IPS-20b (cell line): ENCODE results near the gene CHN1.

Experiments
- H3K27ac ChIP-seq: one replicate; pipeline ENCODE4 v1.5.1; 2013; ENCODE audit warnings: low read length
- H3K27me3 ChIP-seq: 2 replicates; pipeline ENCODE4 v1.6.1; 2013; ENCODE audit warnings: mild to moderate bottlenecking, low read length, inconsistent platforms; ENCODE audit not compliant: insufficient read depth
- H3K36me3 ChIP-seq: 2 replicates; pipeline ENCODE4 v1.6.1; 2013; ENCODE audit warnings: low read depth, mild to moderate bottlenecking, inconsistent platforms, low read length, moderate library complexity; ENCODE audit not compliant: insufficient read depth
- H3K4me1 ChIP-seq: 2 replicates; pipeline ENCODE4 v1.6.1; 2013; ENCODE audit warnings: mild to moderate bottlenecking, control low read depth, inconsistent platforms, low read length, moderate library complexity; ENCODE audit not compliant: insufficient read depth
- H3K4me3 ChIP-seq: 2 replicates; pipeline ENCODE4 v1.5.1; 2013; ENCODE audit warnings: mild to moderate bottlenecking, low read length, inconsistent platforms
- H3K9ac ChIP-seq: 2 replicates; pipeline ENCODE4 v1.6.1; 2013; ENCODE audit warnings: low read depth, mild to moderate bottlenecking, inconsistent platforms, low read length, moderate library complexity
- H3K9me3 ChIP-seq: 2 replicates; pipeline ENCODE4 v1.6.1; 2013; ENCODE audit warnings: mild to moderate bottlenecking, low read depth, low read length, inconsistent platforms; ENCODE audit not compliant: insufficient read depth

CHN1 gene

DNA sequence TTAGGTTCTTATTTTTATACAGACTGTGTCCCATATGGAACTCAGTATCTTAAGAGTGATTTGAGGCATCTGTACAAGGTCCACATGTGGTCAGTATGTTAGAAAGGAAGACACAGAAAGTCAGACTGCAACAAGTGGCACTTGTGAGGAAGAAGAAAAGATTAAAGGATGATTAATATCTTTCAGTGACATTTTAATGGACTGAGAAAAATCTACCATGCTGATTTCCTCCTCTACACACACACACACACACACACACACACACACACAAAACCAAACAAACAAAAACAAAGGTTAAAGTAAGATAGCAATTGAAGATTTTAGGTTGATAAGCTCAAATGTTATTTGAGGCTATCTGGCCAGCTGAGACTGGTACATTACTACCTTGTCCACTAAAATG lies 146.4 kb downstream of the CHN1 start:
- H3K27me3 ChIP-seq = no peaks in the 10 kb centered on the region
- H3K9me3 ChIP-seq = no peaks in the 10 kb centered on the region
- no peak overlapping the region for H3K27ac ChIP-seq
- peaks cover 12% of the 10 kb centered on the region; the same call in 1 of the 2 replicates for H3K4me1 ChIP-seq
- H3K9ac ChIP-seq = no peak overlapping the region
- no peak overlapping the region for H3K4me3 ChIP-seq
- H3K36me3 ChIP-seq = no peaks in the 10 kb centered on the region

DNA sequence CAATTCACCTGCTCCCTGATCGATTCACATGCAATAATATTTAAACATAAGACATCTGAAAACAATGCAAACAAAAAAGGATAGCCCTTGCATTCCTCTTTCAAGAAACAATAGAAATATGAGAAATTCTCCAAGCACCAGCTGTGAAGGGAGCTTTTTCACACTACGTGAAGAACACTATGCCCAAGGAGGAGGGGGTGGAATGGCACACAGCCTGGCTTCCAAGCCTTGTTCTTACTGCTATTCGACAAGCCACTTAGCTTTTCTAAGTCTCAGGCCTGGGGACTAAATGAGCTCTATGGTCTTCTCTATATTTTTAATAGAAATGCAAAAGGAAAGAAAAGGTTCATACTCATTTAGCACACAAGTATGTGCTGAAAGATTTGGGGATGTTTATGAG lies 148.7 kb downstream of the CHN1 start:
- Histone ChIP-seq H3K9me3 (no peaks in the 10 kb centered on the region), H3K36me3 (no peaks in the 10 kb centered on the region), H3K27ac (no peak overlapping the region), H3K27me3 (no peaks in the 10 kb centered on the region), H3K9ac (no peak overlapping the region), H3K4me3 (no peak overlapping the region), H3K4me1 (peaks cover 12% of the 10 kb centered on the region; the same call in 1 of the 2 replicates)

DNA sequence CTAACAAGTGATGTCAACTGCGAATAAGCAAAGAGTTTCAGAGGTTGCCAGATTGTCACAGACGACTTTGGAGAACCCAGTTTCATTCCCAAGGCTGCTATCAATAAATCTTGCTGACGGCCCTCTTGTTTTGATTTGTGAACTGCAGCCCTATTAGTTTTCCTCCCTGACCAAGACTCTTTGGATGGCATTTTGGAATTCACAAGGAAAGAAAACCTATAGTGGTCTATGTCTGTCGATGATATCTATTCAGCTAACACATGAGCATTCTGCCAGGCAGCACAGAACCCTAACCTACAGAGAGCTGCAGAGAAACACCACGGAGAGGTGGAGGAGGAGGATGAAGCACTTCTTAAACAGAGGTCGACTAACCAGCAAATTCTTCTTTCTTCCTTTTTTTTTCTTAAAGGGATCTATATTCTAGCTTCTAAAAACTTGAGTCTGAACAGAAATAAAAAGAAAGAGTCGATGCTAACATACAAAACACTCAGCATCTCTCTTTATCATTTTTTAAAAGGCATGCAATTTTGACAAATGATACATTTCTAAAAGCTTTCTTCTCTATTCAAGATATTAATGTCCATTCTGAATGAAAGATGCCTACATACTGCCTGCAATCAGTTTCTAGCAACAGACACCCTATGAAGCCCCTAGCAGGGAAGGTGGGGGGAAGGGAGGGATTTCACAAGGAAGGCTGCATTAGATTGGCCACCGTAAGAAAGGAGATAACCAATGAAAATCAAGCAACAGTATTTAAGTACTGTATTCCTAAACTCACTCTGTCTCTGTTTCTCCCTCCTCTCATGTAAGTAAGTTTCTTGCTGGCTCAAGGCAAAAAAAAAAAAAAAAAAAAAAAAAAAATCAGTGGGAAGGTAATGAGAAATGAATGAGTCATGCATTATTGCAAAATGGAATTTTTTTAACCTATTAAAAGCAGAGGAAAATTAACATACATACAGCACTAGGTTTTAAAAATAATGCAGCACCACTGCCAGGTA lies 157.9 kb downstream of the CHN1 start:
- Histone ChIP-seq H3K4me1 (peaks cover 47% of the 10 kb centered on the region), H3K4me3 (peak overlapping the region; percentile 47), H3K9ac (peak overlapping the region; percentile 57; the same call in 1 of the 2 replicates), H3K9me3 (no peaks in the 10 kb centered on the region), H3K27ac (no peak overlapping the region), H3K27me3 (no peaks in the 10 kb centered on the region), H3K36me3 (no peaks in the 10 kb centered on the region)

DNA sequence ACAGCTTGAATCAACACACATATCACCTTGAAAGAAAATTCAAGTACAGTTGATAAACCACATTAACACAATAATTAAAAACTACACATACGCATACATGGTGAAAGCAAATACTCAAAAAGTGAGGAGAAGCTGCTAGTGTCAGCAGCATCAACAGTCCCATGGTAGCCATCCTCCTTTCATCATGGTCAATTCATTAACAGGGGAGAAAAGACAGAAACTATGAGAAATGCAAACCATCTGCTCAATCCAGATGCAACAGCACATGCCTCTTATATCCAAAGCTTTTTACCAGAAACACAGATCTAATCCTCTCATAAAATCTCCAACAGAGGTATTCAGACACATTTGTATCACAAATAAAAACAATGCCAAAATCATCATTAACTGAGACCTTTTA lies 159.0 kb downstream of the CHN1 start:
- Histone ChIP-seq H3K9me3 (no peaks in the 10 kb centered on the region), H3K4me3 (peak overlapping the region; percentile 47), H3K9ac (peak overlapping the region; percentile 23; the same call in 1 of the 2 replicates), H3K27me3 (no peaks in the 10 kb centered on the region), H3K4me1 (peaks cover 52% of the 10 kb centered on the region), H3K36me3 (no peaks in the 10 kb centered on the region), H3K27ac (no peak overlapping the region)

DNA sequence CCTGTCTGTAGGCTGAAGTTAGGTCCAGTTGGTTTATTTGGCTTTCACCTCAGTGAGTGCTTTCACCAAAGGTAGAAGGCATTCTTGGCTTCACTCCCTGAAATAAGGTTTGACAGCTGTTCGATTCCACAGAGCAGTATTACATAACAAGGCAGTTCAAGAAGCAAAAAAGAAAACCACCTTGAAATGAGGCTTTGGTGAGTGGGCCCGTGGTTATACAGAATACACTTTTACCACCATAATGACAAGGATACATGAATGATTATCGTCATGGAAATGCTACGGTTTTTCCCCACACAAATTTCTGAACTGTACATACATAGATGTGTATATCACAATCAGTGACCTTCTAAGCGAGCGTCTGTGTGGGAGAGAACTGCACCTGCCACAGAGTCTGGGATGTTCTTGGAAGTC lies 160.9 kb downstream of the CHN1 start:
- Histone ChIP-seq H3K27ac (no peak overlapping the region), H3K9ac (no peak overlapping the region), H3K9me3 (no peaks in the 10 kb centered on the region), H3K4me1 (peaks cover 40% of the 10 kb centered on the region), H3K4me3 (no peak overlapping the region), H3K27me3 (no peaks in the 10 kb centered on the region), H3K36me3 (no peaks in the 10 kb centered on the region)

DNA sequence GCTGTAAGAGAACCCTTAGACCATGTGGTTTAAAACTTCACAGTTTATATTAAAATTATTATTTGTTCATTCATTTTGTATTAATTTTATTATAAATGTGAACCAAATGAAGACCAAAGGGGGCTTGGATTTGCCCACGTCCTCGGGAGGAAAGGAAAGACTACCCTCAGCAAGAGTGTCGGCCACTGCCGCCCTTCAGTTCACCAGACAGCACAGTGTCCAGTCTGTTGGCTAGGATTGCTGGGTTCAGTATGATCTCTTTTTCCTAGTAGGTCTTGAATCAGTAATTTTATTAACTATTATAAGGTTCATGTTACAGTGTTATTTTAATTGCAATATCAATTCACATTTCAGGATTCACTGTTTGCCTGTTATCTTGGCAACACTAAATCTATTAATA lies 162.7 kb downstream of the CHN1 start:
- no peaks in the 10 kb centered on the region for H3K27me3 ChIP-seq

DNA sequence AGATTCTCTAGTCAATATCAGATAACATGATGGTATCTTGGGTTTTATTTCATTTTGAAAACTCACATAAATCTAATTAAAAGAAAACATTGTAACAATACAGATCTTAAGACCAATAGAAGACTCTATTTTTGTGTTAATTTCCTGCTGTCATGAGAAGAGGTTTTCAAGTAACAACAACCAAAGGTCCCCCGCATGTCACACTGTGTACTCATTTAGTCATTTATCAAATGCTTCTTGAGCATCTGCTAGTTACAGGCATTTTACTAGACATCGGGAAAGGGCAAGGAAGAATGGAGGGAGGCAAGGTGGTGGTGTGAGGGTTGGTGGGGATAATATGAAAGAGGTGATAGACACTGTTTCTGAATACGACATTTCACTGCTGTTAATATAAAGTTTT lies 163.2 kb downstream of the CHN1 start:
- H3K4me1 ChIP-seq = peaks cover 23% of the 10 kb centered on the region
- no peak overlapping the region for H3K9ac ChIP-seq
- no peak overlapping the region for H3K4me3 ChIP-seq
- no peak overlapping the region for H3K27ac ChIP-seq
- no peaks in the 10 kb centered on the region for H3K9me3 ChIP-seq
- H3K36me3 ChIP-seq = no peaks in the 10 kb centered on the region
- no peaks in the 10 kb centered on the region for H3K27me3 ChIP-seq

More for the DNA sequence above, 162.7 kb downstream of the CHN1 start:
- Histone ChIP-seq H3K27ac (no peak overlapping the region), H3K4me3 (no peak overlapping the region), H3K9ac (no peak overlapping the region), H3K36me3 (no peaks in the 10 kb centered on the region), H3K9me3 (no peaks in the 10 kb centered on the region), H3K4me1 (peaks cover 28% of the 10 kb centered on the region)

DNA sequence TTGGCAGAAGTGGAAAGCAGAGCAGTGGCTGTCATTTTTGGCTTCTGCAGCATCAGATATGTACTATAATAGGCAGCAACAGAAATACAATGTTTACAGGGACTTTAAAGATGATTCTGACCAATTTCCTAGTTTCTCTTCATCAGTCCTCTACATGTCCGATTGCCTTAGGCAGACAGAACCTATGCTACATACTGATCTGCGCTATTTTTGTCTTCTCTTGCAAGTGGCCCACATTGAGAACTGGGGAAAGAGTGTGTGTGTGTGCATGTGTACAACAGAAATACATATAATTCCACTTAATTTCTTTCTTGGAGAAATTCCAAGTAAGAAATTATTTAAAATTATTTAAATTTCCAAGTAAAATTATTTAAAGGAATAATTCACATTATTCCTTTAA lies 163.8 kb downstream of the CHN1 start:
- no peak overlapping the region for H3K9ac ChIP-seq
- no peak overlapping the region for H3K27ac ChIP-seq
- peaks cover 24% of the 10 kb centered on the region for H3K4me1 ChIP-seq

DNA sequence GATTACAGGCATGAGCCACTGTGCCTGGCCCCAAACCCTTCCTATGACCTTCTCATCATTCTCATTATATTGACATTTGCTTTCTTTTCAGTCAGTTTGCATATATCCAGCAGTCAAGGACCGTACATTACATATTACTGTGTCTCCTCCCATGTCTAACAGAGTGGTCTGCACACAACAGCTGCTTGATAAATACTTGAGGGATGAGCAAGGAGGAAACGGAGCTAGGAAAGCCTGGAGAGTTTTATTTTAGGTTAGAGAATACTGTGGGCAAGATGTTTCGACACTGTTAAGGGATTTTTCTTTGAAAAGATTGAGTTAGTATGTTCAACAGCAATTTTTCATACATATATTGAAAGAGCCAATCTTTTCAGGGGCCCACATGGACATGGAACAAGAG lies 164.7 kb downstream of the CHN1 start:
- H3K36me3 ChIP-seq = no peaks in the 10 kb centered on the region
- no peaks in the 10 kb centered on the region for H3K9me3 ChIP-seq
- no peak overlapping the region for H3K4me3 ChIP-seq
- H3K27me3 ChIP-seq = no peaks in the 10 kb centered on the region
- no peak overlapping the region for H3K27ac ChIP-seq
- H3K4me1 ChIP-seq = peaks cover 27% of the 10 kb centered on the region
- H3K9ac ChIP-seq = no peak overlapping the region

More for the DNA sequence above, 163.8 kb downstream of the CHN1 start:
- no peaks in the 10 kb centered on the region for H3K9me3 ChIP-seq
- H3K36me3 ChIP-seq = no peaks in the 10 kb centered on the region
- no peak overlapping the region for H3K4me3 ChIP-seq
- H3K27me3 ChIP-seq = no peaks in the 10 kb centered on the region

DNA sequence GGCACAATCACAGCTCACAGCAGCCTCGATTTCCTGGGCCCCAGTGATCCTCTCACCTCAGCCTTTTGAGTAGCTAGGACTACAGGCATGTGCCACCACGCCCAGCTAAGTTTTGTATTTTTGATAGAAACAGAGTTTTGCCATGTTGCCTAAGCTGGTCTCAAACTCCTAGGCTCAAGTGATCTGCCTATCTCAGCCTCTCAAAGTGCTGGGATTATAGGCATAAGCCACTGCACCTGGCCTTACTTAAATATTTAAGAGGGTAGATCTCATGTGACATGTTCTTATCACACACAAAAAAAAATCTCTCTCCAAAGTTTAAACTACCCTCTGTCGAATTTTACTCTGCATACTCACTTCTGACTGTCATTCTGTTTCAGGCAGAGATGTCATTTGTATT lies 165.5 kb downstream of the CHN1 start:
- Histone ChIP-seq H3K27ac (no peak overlapping the region), H3K36me3 (no peaks in the 10 kb centered on the region), H3K9ac (no peak overlapping the region), H3K9me3 (no peaks in the 10 kb centered on the region), H3K4me3 (no peak overlapping the region), H3K4me1 (peaks cover 29% of the 10 kb centered on the region), H3K27me3 (no peaks in the 10 kb centered on the region)

DNA sequence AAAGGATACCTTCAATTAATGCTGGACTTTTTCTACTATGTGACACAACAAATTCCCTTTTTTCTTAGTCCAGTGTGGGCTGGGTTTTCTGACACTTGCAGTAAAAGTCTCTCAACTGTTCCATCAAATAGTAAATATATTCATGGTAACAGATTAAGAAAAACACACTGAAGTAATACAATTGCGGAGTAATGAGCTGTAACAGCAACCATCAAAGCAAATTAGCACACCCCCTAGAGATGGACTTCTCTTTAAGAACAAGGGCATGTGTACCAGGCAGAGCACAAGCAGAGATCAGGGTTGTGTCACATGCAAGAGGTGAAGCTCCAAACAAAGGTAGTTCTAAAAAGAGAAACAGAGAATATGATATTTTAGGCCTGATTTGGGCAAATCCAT lies 168.2 kb downstream of the CHN1 start:
- no peaks in the 10 kb centered on the region for H3K27me3 ChIP-seq
- H3K9me3 ChIP-seq = no peaks in the 10 kb centered on the region
- no peak overlapping the region for H3K9ac ChIP-seq
- H3K27ac ChIP-seq = no peak overlapping the region
- no peak overlapping the region for H3K4me3 ChIP-seq
- peaks cover 25% of the 10 kb centered on the region for H3K4me1 ChIP-seq
- no peaks in the 10 kb centered on the region for H3K36me3 ChIP-seq

DNA sequence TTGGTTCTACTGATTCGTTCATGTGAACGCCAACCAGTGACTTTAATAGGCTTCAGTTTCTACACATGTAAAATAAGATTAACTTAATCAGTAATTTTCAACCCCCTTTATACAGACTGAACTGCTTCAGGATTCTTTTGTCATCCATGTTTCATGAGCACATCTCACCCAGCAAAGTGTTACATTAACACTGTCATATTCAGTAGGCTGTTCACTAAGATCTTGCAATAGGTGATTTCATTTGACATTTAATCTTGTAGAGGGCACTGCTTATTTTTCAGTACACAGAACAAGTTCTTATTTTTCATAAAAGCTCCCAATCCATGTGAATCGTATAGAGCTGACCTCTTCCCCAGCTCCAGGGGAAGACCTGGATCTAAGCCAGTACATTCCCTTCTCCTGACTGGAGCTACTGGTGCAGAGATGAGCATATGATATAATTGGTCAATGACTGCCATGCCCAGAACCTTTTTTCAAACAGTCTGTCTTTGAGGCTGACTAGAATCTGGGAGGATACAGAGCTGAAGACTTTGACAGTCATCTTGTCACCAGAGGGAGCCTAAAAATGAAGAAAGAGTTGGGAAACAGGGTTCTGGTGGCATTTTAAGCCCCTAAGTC lies 168.7 kb downstream of the CHN1 start:
- no peaks in the 10 kb centered on the region for H3K36me3 ChIP-seq
- no peaks in the 10 kb centered on the region for H3K9me3 ChIP-seq
- no peaks in the 10 kb centered on the region for H3K27me3 ChIP-seq
- no peak overlapping the region for H3K4me3 ChIP-seq
- peak overlapping the region; percentile 36 for H3K9ac ChIP-seq
- peaks cover 21% of the 10 kb centered on the region for H3K4me1 ChIP-seq
- H3K27ac ChIP-seq = no peak overlapping the region
